Activated CD8-positive, alpha-beta T cell treated with anti-CD3 and anti-CD28 coated beads for 36 hours (primary cell): ENCODE results near the gene SMURF2. TPM values are rescaled to one million over a fixed set of nuclear protein-coding genes. Genes with fewer than 3 reads are reported as not detected.
"Not testable (repeated sequence)": the region's sequence is repeated elsewhere in the genome, so short reads cannot be mapped to it uniquely, and the experiment has no call there.

ENCODE experiments used
- ATAC-seq: fragments of 200-7000 bp; cut with Tn5 transposase; one replicate; pipeline ENCODE4 v1.10.0; 2021; ENCODE audit warnings: mild to moderate bottlenecking, moderate library complexity
- CTCF ChIA-PET: fragments of 350-600 bp; sonication (Branson Sonifier 250); formaldehyde crosslinking; loops from one replicate; lab custom pipeline; 2021; ENCODE audit warnings: antibody characterized with exemption; lab: Charles Lee
- POLR2A ChIA-PET: fragments of 350-600 bp; sonication (Branson Sonifier 250); formaldehyde crosslinking; loops from one replicate; lab custom pipeline; 2021; ENCODE audit warnings: antibody characterized with exemption; lab: Charles Lee
- DNase-seq: peaks from one replicate; pipeline ENCODE4 v3.0.0-alpha.2; 2020
- H3K27ac Mint-ChIP-seq: one replicate; pipeline ENCODE4 v1.8.0; 2021; ENCODE audit warnings: mild to moderate bottlenecking, mixed read lengths
- H3K27me3 Mint-ChIP-seq: one replicate; pipeline ENCODE4 v1.8.0; 2021; ENCODE audit warnings: mixed read lengths
- H3K36me3 Mint-ChIP-seq: one replicate; pipeline ENCODE4 v1.8.0; 2021; ENCODE audit warnings: low read depth, mixed read lengths
- H3K4me1 Mint-ChIP-seq: one replicate; pipeline ENCODE4 v1.8.0; 2021; ENCODE audit warnings: low read depth, mixed read lengths
- H3K4me3 Mint-ChIP-seq: one replicate; pipeline ENCODE4 v1.8.0; 2021; ENCODE audit warnings: mild to moderate bottlenecking, moderate library complexity, mixed read lengths
- H3K9me3 Mint-ChIP-seq: one replicate; pipeline ENCODE4 v1.8.0; 2021; ENCODE audit warnings: mixed read lengths
- intact Hi-C: fragments of 100-400 bp; cut with micrococcal nuclease; formaldehyde crosslinking; loops from one replicate; pipeline ENCODE4 v1.10.0; 2022
- total RNA-seq, 2 experiments: library from RNA; stranded (reverse); gene quantifications; one replicate each; pipeline ENCODE4 v1.2.3, GENCODE V29; 2021
- TF ChIP-seq, protein P1 (sequence below): fragments of 200-600 bp; IDR thresholded peaks from one replicate; pipeline ENCODE4 v1.8.0; 2022; ENCODE audit warnings: antibody characterized with exemption, mild to moderate bottlenecking

Gene SMURF2
- total RNA-seq, 2 experiments from 2014 or later = 13.8 to 13.9 TPM

DNA sequence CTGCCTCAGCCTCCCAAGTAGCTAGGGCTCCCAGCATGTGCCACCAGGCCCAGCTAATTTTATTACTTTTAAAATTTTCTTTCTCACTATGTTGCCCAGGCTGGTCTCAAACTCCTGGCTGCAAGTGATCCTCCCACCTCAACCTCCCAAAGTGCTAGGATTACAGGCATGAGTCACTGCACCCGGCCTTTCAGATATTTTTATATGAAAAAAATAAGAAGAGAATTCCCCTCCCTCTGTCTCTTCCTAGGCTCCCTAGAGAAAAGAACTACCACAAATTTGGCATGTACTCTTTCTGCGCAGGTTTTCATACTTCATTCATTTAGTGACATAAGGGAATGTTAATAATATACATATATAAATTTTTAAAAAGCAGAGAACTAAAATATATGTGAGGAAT, 21.7 kb upstream of the SMURF2 start:
- intact Hi-C loops = no loop called here
- no peaks in the 10 kb centered on the region for H3K4me1 Mint-ChIP-seq
- no peaks in the 10 kb centered on the region for H3K27me3 Mint-ChIP-seq
- no peaks in the 10 kb centered on the region for H3K36me3 Mint-ChIP-seq
- H3K4me3 Mint-ChIP-seq = no peak overlapping the region
- TF ChIP-seq, protein P1, sequence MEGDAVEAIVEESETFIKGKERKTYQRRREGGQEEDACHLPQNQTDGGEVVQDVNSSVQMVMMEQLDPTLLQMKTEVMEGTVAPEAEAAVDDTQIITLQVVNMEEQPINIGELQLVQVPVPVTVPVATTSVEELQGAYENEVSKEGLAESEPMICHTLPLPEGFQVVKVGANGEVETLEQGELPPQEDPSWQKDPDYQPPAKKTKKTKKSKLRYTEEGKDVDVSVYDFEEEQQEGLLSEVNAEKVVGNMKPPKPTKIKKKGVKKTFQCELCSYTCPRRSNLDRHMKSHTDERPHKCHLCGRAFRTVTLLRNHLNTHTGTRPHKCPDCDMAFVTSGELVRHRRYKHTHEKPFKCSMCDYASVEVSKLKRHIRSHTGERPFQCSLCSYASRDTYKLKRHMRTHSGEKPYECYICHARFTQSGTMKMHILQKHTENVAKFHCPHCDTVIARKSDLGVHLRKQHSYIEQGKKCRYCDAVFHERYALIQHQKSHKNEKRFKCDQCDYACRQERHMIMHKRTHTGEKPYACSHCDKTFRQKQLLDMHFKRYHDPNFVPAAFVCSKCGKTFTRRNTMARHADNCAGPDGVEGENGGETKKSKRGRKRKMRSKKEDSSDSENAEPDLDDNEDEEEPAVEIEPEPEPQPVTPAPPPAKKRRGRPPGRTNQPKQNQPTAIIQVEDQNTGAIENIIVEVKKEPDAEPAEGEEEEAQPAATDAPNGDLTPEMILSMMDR = no peak
- ChIA-PET POLR2A (interaction anchor here (0.7 kb wide), 1 partner anchor 203 kb away, joined by 3 read pairs; no protein-coding TSS in a partner anchor), CTCF (no interaction called here)
- DNase-seq (no peak), ATAC-seq (no peak)
- no peaks in the 10 kb centered on the region for H3K9me3 Mint-ChIP-seq
- H3K27ac Mint-ChIP-seq = no peak overlapping the region

DNA sequence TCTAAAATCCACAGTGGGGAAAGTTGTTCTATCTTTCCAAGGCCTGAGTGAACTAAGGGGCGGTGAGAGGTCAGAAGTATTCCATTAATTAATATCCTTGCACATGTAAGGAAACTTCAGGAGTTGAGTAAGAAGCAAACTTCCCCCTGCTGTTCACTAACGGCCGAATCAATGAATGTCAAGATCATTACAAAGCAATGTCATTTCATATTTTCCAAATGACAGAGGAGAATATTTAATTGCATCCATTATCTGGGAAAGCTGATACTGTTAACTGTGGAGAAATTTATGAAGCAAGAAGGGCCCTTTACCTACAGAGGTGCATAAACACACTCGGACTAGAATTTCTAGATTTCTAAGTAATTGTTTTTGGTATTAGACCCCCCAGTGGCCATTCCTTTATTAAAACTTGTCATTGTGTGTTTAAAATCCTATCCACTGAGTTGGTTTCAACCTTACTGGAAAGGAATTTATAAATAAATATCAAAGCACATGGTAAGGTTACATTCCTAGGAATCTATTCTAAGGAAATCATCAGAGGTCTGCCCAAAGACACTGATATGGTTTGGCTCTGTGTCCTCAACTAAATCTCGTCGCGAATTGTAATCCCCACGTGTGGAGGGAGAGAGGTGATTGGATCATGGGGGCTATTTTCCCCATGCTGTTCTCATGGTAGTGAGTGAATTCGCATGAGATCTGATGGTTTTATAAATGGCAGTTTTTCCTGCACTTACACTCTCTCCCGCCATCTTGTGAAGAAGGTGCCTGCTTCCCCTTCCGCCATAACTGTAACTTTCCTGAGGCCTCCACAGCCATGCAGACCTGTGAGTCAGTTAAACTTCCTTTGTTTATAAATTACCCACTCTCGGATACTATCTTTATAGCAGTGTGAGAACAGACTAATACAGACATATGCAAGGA, 20.4 kb upstream of the SMURF2 start:
- TF ChIP-seq, protein P1 = no peak
- DNase-seq (no peak), ATAC-seq (no peak)
- no peak overlapping the region for H3K4me3 Mint-ChIP-seq
- intact Hi-C loops = no loop called here
- POLR2A ChIA-PET = no interaction called here
- no peaks in the 10 kb centered on the region for H3K9me3 Mint-ChIP-seq
- H3K4me1 Mint-ChIP-seq = no peaks in the 10 kb centered on the region
- no peak overlapping the region for H3K27ac Mint-ChIP-seq
- CTCF ChIA-PET = no interaction called here
- no peaks in the 10 kb centered on the region for H3K36me3 Mint-ChIP-seq
- no peaks in the 10 kb centered on the region for H3K27me3 Mint-ChIP-seq

DNA sequence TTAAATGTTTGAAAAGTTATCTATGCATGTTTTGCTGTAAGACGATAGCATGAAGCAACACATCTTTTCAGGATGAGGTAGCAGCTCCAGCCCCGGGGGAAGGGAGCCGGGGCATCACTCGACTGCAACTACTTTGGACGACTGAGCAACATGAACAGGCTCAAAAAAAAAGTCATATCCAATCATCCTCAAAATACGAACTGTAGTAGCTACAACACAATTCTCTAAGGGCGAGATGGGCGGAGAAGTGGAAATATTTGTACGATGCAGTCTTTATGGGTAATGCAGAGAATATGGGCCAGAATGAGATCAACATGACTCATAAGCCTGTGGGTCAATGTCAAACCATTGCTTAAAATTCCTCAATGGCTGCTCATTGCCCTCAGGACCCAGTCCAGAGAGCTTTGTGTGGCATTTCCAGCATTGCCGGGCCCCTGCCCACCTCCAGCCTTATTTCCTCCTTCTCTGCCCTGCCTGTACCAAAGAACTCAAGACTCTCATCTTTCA, 17.7 kb upstream of the SMURF2 start:
- ChIA-PET CTCF (interaction anchor here (1.1 kb wide), 1 partner anchor 57 kb away, joined by 3 read pairs; no protein-coding TSS in a partner anchor), POLR2A (no interaction called here)
- H3K27ac Mint-ChIP-seq = no peak overlapping the region
- no peaks in the 10 kb centered on the region for H3K9me3 Mint-ChIP-seq
- DNase-seq (no peak), ATAC-seq (no peak)
- TF ChIP-seq, protein P1 = no peak
- intact Hi-C loops = no loop called here
- H3K36me3 Mint-ChIP-seq = no peaks in the 10 kb centered on the region
- no peak overlapping the region for H3K4me3 Mint-ChIP-seq
- no peaks in the 10 kb centered on the region for H3K4me1 Mint-ChIP-seq
- H3K27me3 Mint-ChIP-seq = no peaks in the 10 kb centered on the region

DNA sequence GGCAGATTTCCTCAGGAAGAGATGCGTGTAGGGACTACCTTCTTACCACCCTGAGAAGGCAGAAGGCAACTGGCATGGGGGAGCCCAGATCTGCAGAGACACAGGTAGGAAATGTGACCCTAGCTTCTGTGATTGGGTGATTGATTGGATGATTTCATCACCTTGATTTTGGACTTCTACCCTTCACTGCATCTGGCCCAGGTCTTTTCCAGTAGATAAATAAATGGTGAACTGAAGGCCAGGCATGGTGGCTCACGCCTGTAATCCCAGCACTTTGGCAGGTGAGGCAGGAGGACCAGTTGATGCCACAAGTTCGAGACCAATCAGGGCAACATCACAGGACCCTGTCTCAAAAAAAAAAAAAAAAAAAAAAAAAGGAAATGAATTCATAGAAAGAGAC, 14.7 kb upstream of the SMURF2 start:
- TF ChIP-seq, protein P1 = no peak
- CTCF ChIA-PET = interaction anchor here (0.7 to 1.1 kb wide), 2 partner anchors 22 to 101 kb away, joined by 3 read pairs; no protein-coding TSS in a partner anchor
- DNase-seq = no peak
- ATAC-seq = no peak
- intact Hi-C loops = no loop called here
- Mint-ChIP-seq H3K27me3 (no peaks in the 10 kb centered on the region), H3K4me1 (no peaks in the 10 kb centered on the region), H3K27ac (no peak overlapping the region), H3K4me3 (no peak overlapping the region), H3K36me3 (no peaks in the 10 kb centered on the region), H3K9me3 (no peaks in the 10 kb centered on the region)
- POLR2A ChIA-PET = interaction anchor here (0.8 kb wide), 1 partner anchor 139 kb away, joined by 3 read pairs; no protein-coding TSS in a partner anchor

DNA sequence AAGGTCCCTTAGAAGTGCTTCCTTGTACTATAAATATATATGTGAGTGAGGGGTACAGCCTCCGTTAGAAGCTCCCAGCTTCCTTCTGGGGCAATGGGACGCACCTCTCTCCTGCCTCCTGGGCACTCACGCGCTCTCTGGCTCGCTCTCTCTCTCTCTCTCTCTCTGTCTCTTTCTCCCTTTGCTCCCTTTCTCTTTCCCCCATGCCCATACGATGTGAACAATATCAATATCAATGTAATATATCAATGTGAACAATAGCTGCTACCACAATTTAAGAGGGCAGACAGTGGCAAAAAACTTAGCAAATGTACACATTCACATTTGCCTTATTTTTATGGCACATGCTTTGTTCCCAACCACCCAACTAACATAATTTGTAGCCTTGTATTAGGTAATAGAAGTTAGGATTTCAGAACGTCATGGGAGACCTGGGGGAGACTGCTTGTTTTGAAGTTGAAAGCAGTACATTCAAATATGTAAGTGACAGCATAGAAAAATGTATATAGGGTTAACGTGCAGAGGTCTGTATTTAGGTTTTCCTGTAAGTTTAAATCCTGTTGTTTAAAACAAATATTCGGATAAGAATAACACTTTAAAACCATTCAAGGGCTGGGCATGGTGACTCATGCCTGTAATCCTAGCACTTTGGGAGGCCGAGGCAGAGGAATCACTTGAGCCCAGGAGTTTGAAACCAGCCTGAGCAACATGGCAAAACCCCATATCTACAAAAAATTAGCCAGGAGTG, 8.9 kb upstream of the SMURF2 start:
- DNase-seq, intact Hi-C loops, H3K27me3 Mint-ChIP-seq, H3K4me1 Mint-ChIP-seq, H3K9me3 Mint-ChIP-seq, H3K4me3 Mint-ChIP-seq, ATAC-seq, H3K27ac Mint-ChIP-seq, H3K36me3 Mint-ChIP-seq: not testable (repeated sequence)
- CTCF ChIA-PET = interaction anchor here (1.2 kb wide), 1 partner anchor 66 kb away, joined by 3 read pairs; no protein-coding TSS in a partner anchor
- POLR2A ChIA-PET = interaction anchor here (1.1 kb wide), 1 partner anchor 14 kb away, joined by 3 read pairs; no protein-coding TSS in a partner anchor

DNA sequence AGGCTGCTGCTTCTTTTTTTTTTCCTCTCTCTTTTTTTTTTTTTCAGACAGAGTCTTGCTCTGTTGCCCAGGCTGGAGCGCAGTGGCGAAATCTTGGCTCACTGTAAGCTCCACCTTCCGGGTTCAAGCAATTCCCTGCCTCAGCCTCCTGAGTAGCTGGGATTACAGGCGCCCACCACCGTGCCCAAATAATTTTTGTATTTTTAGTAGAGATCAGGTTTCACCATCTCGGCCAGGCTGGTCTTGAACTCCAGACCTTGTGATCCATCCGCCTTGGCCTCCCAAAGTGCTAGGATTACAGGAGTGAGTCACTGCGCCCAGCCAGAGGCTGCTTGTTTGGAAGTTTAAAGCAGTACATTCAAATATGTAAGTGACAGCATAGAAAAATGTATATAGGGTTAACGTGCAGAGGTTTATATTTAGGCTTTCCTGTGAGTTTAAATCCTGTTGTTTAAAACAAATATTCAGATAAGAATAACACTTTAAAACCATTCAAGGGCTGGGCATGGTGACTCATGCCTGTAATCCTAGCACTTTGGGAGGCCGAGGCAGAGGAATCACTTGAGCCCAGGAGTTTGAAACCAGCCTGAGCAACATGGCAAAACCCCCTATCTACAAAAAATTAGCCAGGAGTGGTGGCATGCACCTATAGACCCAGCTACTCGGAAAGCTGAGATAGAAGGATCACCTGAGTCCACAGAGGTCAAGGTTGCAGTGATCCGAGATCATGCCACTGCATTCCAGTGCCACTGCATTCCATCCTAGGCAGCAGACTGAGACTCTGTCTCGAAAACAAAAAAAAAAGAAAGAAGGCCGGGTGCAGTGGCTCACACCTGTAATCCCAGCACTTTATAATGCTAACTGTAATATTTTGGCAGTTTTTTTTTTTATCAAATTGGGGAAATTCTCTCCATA, 6.0 kb upstream of the SMURF2 start:
- intact Hi-C loops, ATAC-seq, H3K27ac Mint-ChIP-seq, CTCF ChIA-PET, H3K9me3 Mint-ChIP-seq, H3K4me1 Mint-ChIP-seq, DNase-seq, H3K4me3 Mint-ChIP-seq, H3K27me3 Mint-ChIP-seq, H3K36me3 Mint-ChIP-seq: not testable (repeated sequence)
- POLR2A ChIA-PET = interaction anchor here (0.6 kb wide), 1 partner anchor 87 kb away, joined by 3 read pairs; no protein-coding TSS in a partner anchor
